Muscle of leg (tissue), 9 donors: ENCODE results near the gene MICALL2. TPM values are rescaled to one million over a fixed set of nuclear protein-coding genes. Genes with fewer than 3 reads are reported as not detected.

Experiments
- polyA plus RNA-seq, 8 donors: library from polyadenylated mRNA; unstranded; fragments of 120-200 nt; gene quantifications; one replicate each; pipeline versions ENCODE4 v1.2.1 to v1.2.3, GENCODE V29; 2013; ENCODE audit warnings: inconsistent platforms in 1 of 8, low replicate concordance in 1 of 8; ENCODE audit not compliant: insufficient read length in 8 of 8, insufficient read depth in 1 of 8
- total RNA-seq: library from RNA; stranded (reverse); fragments of 120-200 nt; gene quantifications from one replicate; pipeline ENCODE4 v1.2.4, GENCODE V29; 2013

The MICALL2 gene
- total and polyA plus RNA-seq, 9 donors = 4.4 to 13.3 (median 7.5) TPM

Other genes with a start within 250 kb of the MICALL2 start
- gene UNCX, start 226.6 kb downstream of the MICALL2 start, total RNA-seq = not detected
- not detected for gene UNCX, start 226.6 kb downstream of the MICALL2 start, polyA plus RNA-seq
- 16.7 TPM for gene INTS1, start 44.9 kb upstream of the MICALL2 start, total RNA-seq
- gene INTS1, start 44.9 kb upstream of the MICALL2 start, polyA plus RNA-seq = 10 to 100 TPM; 38.1 to 63.4 (median 51.9) TPM
- 7.9 TPM for gene MAFK, start 71.2 kb upstream of the MICALL2 start, total RNA-seq
- gene MAFK, start 71.2 kb upstream of the MICALL2 start, polyA plus RNA-seq = 10 to 100 TPM in 5 of 8 donors, 1 to 10 TPM in 3; 7.9 to 12.5 (median 10.5) TPM
- gene TMEM184A, start 96.7 kb upstream of the MICALL2 start, total RNA-seq = 0.49 TPM
- 1 to 10 TPM in 2 of 8 donors, under 1 TPM in 6; 0.45 to 4.2 (median 0.67) TPM for gene TMEM184A, start 96.7 kb upstream of the MICALL2 start, polyA plus RNA-seq
- gene PSMG3, start 110.6 kb upstream of the MICALL2 start, total RNA-seq = 35.5 TPM
- gene PSMG3, start 110.6 kb upstream of the MICALL2 start, polyA plus RNA-seq = 10 to 100 TPM; 19.8 to 27.4 (median 23.4) TPM
- 4.4 TPM for gene ELFN1, start 210.8 kb upstream of the MICALL2 start, total RNA-seq
- gene ELFN1, start 210.8 kb upstream of the MICALL2 start, polyA plus RNA-seq = 10 to 100 TPM in 2 of 8 donors, 1 to 10 TPM in 6; 2.8 to 10.7 (median 8.2) TPM